Vagina (tissue), 2 donors: Measurements from ENCODE around the gene LCAT.

Experiments used
- POLR2A ChIP-seq, 2 donors: fragments of 450-650 bp; IDR thresholded peaks; one replicate each; pipeline ENCODE4 v1.6.1; 2017; ENCODE audit warnings: antibody characterized with exemption in 2 of 2, mild to moderate bottlenecking in 2 of 2, moderate library complexity in 2 of 2
- TF ChIP-seq, protein P1 (sequence below), 3 experiments: fragments of 450-650 bp in 2 of 3; fragments of 200-600 bp in 1 of 3; sonication (generic) in 1 of 3; IDR thresholded peaks; one replicate each; pipeline ENCODE4 v1.5.1; 2017 to 2019; ENCODE audit warnings: antibody characterized with exemption in 3 of 3, mild to moderate bottlenecking in 2 of 3, moderate library complexity in 2 of 3

DNA sequence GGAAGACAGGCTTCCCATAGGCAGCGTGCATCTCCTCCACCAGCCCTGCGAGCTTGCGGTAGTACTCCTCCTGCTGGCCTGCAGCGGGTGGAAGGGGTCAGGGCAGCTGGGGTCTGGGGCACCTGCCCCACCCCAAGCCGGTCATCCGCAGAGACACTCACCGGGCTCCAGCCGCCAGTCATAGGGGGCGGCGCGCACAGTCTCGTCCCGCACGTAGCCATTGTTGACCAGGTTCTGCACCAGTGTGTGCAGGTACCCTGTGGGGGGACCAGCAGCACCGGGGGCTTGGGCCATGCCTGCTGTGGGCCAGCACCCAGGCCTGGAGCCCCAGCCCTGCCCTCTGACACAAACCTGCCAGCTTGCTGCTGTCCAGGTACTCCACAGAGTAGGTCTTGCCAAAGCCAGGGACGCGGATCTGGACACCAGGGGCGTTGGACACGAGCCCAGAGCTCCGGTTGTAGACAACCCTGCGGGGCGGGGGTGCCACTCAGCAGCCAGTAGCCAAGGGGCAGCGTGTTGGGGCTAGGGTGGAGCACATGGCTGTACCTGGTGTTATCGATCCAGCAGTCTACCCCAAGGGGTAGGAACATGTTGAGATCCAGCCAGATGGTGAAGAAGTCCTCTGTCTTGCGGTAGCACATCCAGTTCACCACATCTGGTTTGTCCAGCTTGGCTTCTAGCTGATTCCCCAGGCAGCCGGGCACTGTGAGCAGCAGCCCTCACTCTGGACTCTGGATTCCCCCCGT is 1.2 kb downstream of the LCAT start:
- no peak for TF ChIP-seq POLR2A (IDR thresholded peaks at IDR 0.05)
- TF ChIP-seq, protein P1, sequence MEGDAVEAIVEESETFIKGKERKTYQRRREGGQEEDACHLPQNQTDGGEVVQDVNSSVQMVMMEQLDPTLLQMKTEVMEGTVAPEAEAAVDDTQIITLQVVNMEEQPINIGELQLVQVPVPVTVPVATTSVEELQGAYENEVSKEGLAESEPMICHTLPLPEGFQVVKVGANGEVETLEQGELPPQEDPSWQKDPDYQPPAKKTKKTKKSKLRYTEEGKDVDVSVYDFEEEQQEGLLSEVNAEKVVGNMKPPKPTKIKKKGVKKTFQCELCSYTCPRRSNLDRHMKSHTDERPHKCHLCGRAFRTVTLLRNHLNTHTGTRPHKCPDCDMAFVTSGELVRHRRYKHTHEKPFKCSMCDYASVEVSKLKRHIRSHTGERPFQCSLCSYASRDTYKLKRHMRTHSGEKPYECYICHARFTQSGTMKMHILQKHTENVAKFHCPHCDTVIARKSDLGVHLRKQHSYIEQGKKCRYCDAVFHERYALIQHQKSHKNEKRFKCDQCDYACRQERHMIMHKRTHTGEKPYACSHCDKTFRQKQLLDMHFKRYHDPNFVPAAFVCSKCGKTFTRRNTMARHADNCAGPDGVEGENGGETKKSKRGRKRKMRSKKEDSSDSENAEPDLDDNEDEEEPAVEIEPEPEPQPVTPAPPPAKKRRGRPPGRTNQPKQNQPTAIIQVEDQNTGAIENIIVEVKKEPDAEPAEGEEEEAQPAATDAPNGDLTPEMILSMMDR (IDR thresholded peaks at IDR 0.05): no peak
